GM23338 (cell line): Measurements from ENCODE around the gene ANKRD18A. TPM values are rescaled to one million over a fixed set of nuclear protein-coding genes. Genes with fewer than 3 reads are reported as not detected.

ENCODE experiments used
- ATAC-seq: fragments of 200-7000 bp; cut with Tn5 transposase; 3 replicates; pipeline ENCODE4 v1.9.1; 2020
- DNase-seq: peaks from one replicate; pipeline ENCODE4 v3.0.0-alpha.2; 2015; ENCODE audit warnings: low spot score
- H2AFZ ChIP-seq: fragments of 200-600 bp; sonication (generic); 2 replicates; pipeline ENCODE4 v1.8.0; 2016; ENCODE audit warnings: antibody characterized with exemption, mild to moderate bottlenecking, moderate library complexity
- H3F3A ChIP-seq: fragments of 200-600 bp; sonication (generic); replicated peaks from 2 replicates; pipeline ENCODE4 v1.8.0; 2017; ENCODE audit warnings: antibody characterized with exemption, mixed run types, low read depth
- H3K27ac ChIP-seq: fragments of 200-600 bp; sonication (generic); 2 replicates; pipeline ENCODE4 v1.6.1; 2016; ENCODE audit warnings: low read depth
- H3K27me3 ChIP-seq: fragments of 200-600 bp; sonication (generic); 2 replicates; pipeline ENCODE4 v1.8.0; 2016; ENCODE audit warnings: mild to moderate bottlenecking, mixed run types, moderate library complexity; ENCODE audit not compliant: insufficient read depth
- H3K36me3 ChIP-seq: fragments of 200-600 bp; sonication (generic); 2 replicates; pipeline ENCODE4 v1.8.0; 2016; ENCODE audit warnings: mild to moderate bottlenecking; ENCODE audit not compliant: insufficient read depth
- H3K4me1 ChIP-seq: fragments of 200-600 bp; sonication (generic); 2 replicates; pipeline ENCODE4 v1.8.0; 2016; ENCODE audit warnings: mild to moderate bottlenecking, moderate library complexity; ENCODE audit not compliant: insufficient read depth
- H3K4me2 ChIP-seq: fragments of 200-600 bp; sonication (generic); 2 replicates; pipeline ENCODE4 v1.7.1; 2017; ENCODE audit warnings: mixed run types
- H3K4me3 ChIP-seq: fragments of 200-600 bp; sonication (generic); 2 replicates; pipeline ENCODE4 v1.6.1; 2016; ENCODE audit warnings: mixed run types
- H3K79me2 ChIP-seq: fragments of 200-600 bp; sonication (generic); replicated peaks from 2 replicates; pipeline ENCODE4 v1.8.0; 2017; ENCODE audit warnings: mild to moderate bottlenecking; ENCODE audit not compliant: insufficient read depth
- H3K9me2 ChIP-seq: fragments of 200-600 bp; sonication (generic); 2 replicates; pipeline ENCODE4 v1.8.0; 2017; ENCODE audit not compliant: insufficient read depth
- H4K20me1 ChIP-seq: fragments of 200-600 bp; sonication (generic); replicated peaks from 2 replicates; pipeline ENCODE4 v1.8.0; 2017; ENCODE audit warnings: mild to moderate bottlenecking; ENCODE audit not compliant: insufficient read depth
- H3K27ac Mint-ChIP-seq: 2 replicates; pipeline ENCODE4 v1.8.0; 2020; ENCODE audit warnings: inconsistent platforms, mild to moderate bottlenecking, moderate library complexity, mixed read lengths
- H3K27me3 Mint-ChIP-seq: 3 replicates; pipeline ENCODE4 v1.8.0; 2022; ENCODE audit warnings: low read depth, mild to moderate bottlenecking, moderate library complexity, mixed read lengths, inconsistent platforms; ENCODE audit not compliant: insufficient read depth, poor library complexity
- H3K36me3 Mint-ChIP-seq: 3 replicates; pipeline ENCODE4 v1.8.0; 2021; ENCODE audit warnings: low read depth, mild to moderate bottlenecking, inconsistent platforms, moderate library complexity, mixed read lengths
- H3K4me1 Mint-ChIP-seq: 3 replicates; pipeline ENCODE4 v1.8.0; 2020; ENCODE audit warnings: mild to moderate bottlenecking, inconsistent platforms, mixed read lengths
- H3K4me3 Mint-ChIP-seq: 3 replicates; pipeline ENCODE4 v1.8.0; 2021; ENCODE audit warnings: moderate library complexity, mild to moderate bottlenecking, inconsistent platforms, mixed read lengths
- H3K9me3 Mint-ChIP-seq: 3 replicates; pipeline ENCODE4 v1.8.0; 2020; ENCODE audit warnings: moderate library complexity, mild to moderate bottlenecking, inconsistent platforms, mixed read lengths
- EZH2phosphoT487 ChIP-seq: fragments of 200-600 bp; sonication (generic); IDR thresholded peaks from one replicate; pipeline ENCODE4 v1.8.1; 2018; ENCODE audit warnings: antibody characterized with exemption; ENCODE audit not compliant: unreplicated experiment
- JUNB ChIP-seq: IDR thresholded peaks from one replicate; pipeline ENCODE4 v1.6.1; 2016; ENCODE audit warnings: antibody characterized with exemption; ENCODE audit not compliant: unreplicated experiment
- STAT1 ChIP-seq: IDR thresholded peaks from one replicate; pipeline ENCODE4 v1.6.1; 2016; ENCODE audit warnings: antibody characterized with exemption; ENCODE audit not compliant: unreplicated experiment
- ZNF114 ChIP-seq: fragments of 250-450 bp; sonication (Bioruptor Pico); IDR thresholded peaks from 2 replicates; pipeline ENCODE4 v1.5.0; 2020; ENCODE audit warnings: mild to moderate bottlenecking, moderate library complexity
- polyA plus RNA-seq: library from polyadenylated mRNA; unstranded; fragments of >200 nt; fragmentation: Nextera tagmentation; extraction: Ambion mirVana; gene quantifications from 2 replicates; pipeline ENCODE4 v1.2.1, GENCODE V29; 2016
- total RNA-seq: library from RNA; depleted of rRNA; stranded (reverse); fragments of >200 nt; shearing (Covaris generic); gene quantifications from 2 replicates; pipeline ENCODE4 v1.2.3, GENCODE V29; 2014
- TF ChIP-seq, protein P1 (sequence below): fragments of 250-450 bp; sonication (Bioruptor Pico); IDR thresholded peaks from 2 replicates; pipeline ENCODE4 v1.5.0; 2020; ENCODE audit warnings: mild to moderate bottlenecking, moderate library complexity
- TF ChIP-seq, protein P2 (sequence below), 2 experiments: fragments of 200-600 bp in 1 of 2; sonication (generic) in 1 of 2; conservative IDR thresholded peaks; 2 replicates each; pipeline versions ENCODE4 v1.5.1 to v1.6.1; 2016 to 2017; ENCODE audit warnings: antibody characterized with exemption in 2 of 2, low read depth in 2 of 2, mild to moderate bottlenecking in 2 of 2, moderate library complexity in 1 of 2

ANKRD18A gene
- total and polyA plus RNA-seq, 2 experiments from 2014 or later = 2.7 to 6.9 TPM

DNA sequence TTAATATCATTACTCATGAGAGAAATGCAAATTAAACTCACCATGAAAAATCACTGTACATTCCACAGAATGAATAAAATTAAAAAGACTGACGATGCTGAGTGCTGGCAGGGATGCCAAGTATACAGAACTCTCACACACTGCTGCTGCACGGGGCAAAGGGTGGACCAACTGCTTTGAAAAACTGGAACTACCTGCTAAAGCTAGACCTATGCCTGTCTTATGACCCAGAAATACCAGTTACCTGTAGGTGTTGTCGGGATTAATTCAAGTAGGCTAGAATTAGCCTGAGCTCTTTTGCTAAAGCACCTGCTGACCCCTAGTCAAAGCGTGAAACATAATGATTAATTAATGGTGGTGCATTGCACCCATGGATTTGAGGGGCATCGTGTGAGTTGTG is 36.5 kb upstream of the ANKRD18A start (continued):
- TF ChIP-seq, protein P1, sequence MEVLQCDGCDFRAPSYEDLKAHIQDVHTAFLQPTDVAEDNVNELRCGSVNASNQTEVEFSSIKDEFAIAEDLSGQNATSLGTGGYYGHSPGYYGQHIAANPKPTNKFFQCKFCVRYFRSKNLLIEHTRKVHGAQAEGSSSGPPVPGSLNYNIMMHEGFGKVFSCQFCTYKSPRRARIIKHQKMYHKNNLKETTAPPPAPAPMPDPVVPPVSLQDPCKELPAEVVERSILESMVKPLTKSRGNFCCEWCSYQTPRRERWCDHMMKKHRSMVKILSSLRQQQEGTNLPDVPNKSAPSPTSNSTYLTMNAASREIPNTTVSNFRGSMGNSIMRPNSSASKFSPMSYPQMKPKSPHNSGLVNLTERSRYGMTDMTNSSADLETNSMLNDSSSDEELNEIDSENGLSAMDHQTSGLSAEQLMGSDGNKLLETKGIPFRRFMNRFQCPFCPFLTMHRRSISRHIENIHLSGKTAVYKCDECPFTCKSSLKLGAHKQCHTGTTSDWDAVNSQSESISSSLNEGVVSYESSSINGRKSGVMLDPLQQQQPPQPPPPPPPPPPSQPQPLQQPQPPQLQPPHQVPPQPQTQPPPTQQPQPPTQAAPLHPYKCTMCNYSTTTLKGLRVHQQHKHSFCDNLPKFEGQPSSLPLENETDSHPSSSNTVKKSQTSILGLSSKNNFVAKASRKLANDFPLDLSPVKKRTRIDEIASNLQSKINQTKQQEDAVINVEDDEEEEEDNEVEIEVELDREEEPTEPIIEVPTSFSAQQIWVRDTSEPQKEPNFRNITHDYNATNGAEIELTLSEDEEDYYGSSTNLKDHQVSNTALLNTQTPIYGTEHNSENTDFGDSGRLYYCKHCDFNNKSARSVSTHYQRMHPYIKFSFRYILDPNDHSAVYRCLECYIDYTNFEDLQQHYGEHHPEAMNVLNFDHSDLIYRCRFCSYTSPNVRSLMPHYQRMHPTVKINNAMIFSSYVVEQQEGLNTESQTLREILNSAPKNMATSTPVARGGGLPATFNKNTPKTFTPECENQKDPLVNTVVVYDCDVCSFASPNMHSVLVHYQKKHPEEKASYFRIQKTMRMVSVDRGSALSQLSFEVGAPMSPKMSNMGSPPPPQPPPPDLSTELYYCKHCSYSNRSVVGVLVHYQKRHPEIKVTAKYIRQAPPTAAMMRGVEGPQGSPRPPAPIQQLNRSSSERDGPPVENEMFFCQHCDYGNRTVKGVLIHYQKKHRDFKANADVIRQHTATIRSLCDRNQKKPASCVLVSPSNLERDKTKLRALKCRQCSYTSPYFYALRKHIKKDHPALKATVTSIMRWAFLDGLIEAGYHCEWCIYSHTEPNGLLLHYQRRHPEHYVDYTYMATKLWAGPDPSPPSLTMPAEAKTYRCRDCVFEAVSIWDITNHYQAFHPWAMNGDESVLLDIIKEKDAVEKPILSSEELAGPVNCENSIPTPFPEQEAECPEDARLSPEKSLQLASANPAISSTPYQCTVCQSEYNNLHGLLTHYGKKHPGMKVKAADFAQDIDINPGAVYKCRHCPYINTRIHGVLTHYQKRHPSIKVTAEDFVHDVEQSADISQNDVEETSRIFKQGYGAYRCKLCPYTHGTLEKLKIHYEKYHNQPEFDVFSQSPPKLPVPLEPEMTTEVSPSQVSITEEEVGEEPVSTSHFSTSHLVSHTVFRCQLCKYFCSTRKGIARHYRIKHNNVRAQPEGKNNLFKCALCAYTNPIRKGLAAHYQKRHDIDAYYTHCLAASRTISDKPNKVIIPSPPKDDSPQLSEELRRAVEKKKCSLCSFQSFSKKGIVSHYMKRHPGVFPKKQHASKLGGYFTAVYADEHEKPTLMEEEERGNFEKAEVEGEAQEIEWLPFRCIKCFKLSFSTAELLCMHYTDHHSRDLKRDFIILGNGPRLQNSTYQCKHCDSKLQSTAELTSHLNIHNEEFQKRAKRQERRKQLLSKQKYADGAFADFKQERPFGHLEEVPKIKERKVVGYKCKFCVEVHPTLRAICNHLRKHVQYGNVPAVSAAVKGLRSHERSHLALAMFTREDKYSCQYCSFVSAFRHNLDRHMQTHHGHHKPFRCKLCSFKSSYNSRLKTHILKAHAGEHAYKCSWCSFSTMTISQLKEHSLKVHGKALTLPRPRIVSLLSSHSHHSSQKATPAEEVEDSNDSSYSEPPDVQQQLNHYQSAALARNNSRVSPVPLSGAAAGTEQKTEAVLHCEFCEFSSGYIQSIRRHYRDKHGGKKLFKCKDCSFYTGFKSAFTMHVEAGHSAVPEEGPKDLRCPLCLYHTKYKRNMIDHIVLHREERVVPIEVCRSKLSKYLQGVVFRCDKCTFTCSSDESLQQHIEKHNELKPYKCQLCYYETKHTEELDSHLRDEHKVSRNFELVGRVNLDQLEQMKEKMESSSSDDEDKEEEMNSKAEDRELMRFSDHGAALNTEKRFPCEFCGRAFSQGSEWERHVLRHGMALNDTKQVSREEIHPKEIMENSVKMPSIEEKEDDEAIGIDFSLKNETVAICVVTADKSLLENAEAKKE = no peak
- TF ChIP-seq ZNF114 (CRISPR knock-in tag) (no peak), EZH2phosphoT487 (no peak)

DNA sequence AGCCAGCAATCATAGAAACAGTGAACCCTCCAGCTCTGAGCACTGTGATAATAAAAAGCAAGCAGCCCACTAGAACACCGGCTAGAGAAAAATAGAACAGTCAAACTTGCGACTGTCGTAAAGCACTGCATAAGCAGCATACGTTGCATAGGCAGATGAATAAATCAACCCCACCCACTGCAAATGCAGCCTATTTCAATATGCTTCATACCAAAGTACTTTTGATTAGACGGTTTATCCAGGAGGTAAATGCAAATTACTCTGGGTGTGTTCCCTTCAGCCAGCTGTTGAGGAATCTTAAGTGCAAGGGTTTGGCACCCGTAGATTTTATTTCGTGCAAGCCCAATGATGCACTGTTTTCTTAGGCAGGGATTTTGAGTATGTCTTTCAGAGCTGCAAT is 32.1 kb upstream of the ANKRD18A start:
- Histone ChIP-seq H2AFZ (no peak overlapping the region), H3F3A (no peaks in the 10 kb centered on the region), H4K20me1 (no peaks in the 10 kb centered on the region), H3K79me2 (no peaks in the 10 kb centered on the region), H3K4me2 (no peak overlapping the region), H3K4me3 (no peak overlapping the region), H3K4me1 (no peaks in the 10 kb centered on the region), H3K27me3 (no peaks in the 10 kb centered on the region), H3K9me2 (0 out of 2 replicates have a peak, but pooled peaks cover 3% of the 10 kb centered on the region), H3K36me3 (no peaks in the 10 kb centered on the region), H3K27ac (no peak overlapping the region)
- H3K36me3 Mint-ChIP-seq = no peaks in the 10 kb centered on the region
- no peak for DNase-seq
- no peak overlapping the region for H3K27ac Mint-ChIP-seq
- ATAC-seq = no peak
- no peaks in the 10 kb centered on the region for H3K9me3 Mint-ChIP-seq
- no peak overlapping the region for H3K4me3 Mint-ChIP-seq
- TF ChIP-seq, protein P2, sequence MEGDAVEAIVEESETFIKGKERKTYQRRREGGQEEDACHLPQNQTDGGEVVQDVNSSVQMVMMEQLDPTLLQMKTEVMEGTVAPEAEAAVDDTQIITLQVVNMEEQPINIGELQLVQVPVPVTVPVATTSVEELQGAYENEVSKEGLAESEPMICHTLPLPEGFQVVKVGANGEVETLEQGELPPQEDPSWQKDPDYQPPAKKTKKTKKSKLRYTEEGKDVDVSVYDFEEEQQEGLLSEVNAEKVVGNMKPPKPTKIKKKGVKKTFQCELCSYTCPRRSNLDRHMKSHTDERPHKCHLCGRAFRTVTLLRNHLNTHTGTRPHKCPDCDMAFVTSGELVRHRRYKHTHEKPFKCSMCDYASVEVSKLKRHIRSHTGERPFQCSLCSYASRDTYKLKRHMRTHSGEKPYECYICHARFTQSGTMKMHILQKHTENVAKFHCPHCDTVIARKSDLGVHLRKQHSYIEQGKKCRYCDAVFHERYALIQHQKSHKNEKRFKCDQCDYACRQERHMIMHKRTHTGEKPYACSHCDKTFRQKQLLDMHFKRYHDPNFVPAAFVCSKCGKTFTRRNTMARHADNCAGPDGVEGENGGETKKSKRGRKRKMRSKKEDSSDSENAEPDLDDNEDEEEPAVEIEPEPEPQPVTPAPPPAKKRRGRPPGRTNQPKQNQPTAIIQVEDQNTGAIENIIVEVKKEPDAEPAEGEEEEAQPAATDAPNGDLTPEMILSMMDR (conservative IDR thresholded peaks at IDR 0.05; ENCODE audit: low read depth in 2 of 2) = no peak
- TF ChIP-seq JUNB (no peak), STAT1 (no peak)
- TF ChIP-seq, protein P1 = no peak
- no peaks in the 10 kb centered on the region for H3K4me1 Mint-ChIP-seq
- peaks cover 4% of the 10 kb centered on the region for H3K27me3 Mint-ChIP-seq
